Measurements from ENCODE around the gene MTHFD1L. TPM values are rescaled to one million over a fixed set of nuclear protein-coding genes. Genes with fewer than 3 reads are reported as not detected.
A peak's percentile ranks its signal among the peaks of the same experiment; 100 is the strongest.

Gene MTHFD1L
- total and polyA plus RNA-seq, 9 of the 15 experiments (the other 6 are each of a cell fraction or from before 2014, with no cell fraction given), result 20.9 to 128 (median 61.0) TPM

DNA sequence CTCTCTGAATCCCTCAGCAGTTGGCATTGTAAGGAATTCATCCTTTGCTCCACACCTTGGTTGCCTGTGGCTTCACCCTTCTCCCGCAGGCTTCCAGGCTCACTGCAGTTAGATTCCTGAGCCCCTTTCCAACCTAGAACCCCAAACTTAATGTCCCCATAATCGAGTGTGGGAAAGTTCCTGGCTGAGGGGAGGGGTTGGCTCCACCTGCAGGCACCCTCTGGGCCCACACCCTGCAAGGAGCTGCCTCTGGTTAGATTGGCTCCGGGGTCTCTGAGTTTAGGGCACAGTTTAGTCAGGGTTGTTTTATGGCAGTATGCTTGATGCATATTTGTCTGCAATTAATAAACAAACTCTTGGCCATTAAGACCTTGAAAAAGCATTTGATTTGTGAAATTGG, 63.4 kb downstream of the MTHFD1L start:
- FAIRE-seq (no peak), DNase-seq (ENCODE audit: extremely low read depth in 1 of 4, low spot score in 3 of 4) (peak in 2 of 4 experiments; percentile 9 to 35), ATAC-seq (peak; percentile 85)
- WGBS (ENCODE audit: insufficient coverage, low coverage, missing lambda C conversion rate), result 70% methylated on average over 3 of the region's 3 CpGs
- no peaks in the 10 kb centered on the region for H3K27me3 ChIP-seq (ENCODE audit: control insufficient read depth in 2 of 2, insufficient read depth in 2 of 2, low read length in 2 of 2)
- H4K20me1 ChIP-seq (replicated peaks; ENCODE audit: control insufficient read depth, insufficient read depth, low read length), result no peaks in the 10 kb centered on the region; the same call in 1 of the 2 replicates
- no peaks in the 10 kb centered on the region for H3K9me1 ChIP-seq (ENCODE audit: control insufficient read depth, insufficient read depth, low read length)
- peaks cover 61% of the 10 kb centered on the region for H3K36me3 ChIP-seq (ENCODE audit: control insufficient read depth, insufficient read depth, low read length)
- H3K4me1 ChIP-seq (replicated peaks in 1 of 2; ENCODE audit: control insufficient read depth in 2 of 2, insufficient read depth in 2 of 2, low read length in 2 of 2), result no peaks in the 10 kb centered on the region
- no peak overlapping the region for H3K27ac ChIP-seq (ENCODE audit: extremely low read depth, low read depth, low read length)
- no TSS peak for BruUV-seq (replicated peaks)
- CTCF ChIA-PET (ENCODE audit: low intra/inter-chr PET ratio), result interaction anchor here (1.6 kb wide), 1 partner anchor 37 kb away, joined by 12 read pairs; no protein-coding TSS in a partner anchor
- intact Hi-C loops (cut with micrococcal nuclease) (no loop called here), in situ Hi-C loops (cut with MboI) (no loop called here)
- H3K4me2 ChIP-seq (ENCODE audit: insufficient read depth, low read length), result no peak overlapping the region
- TF ChIP-seq ZNF311 (CRISPR knock-in tag; IDR thresholded peaks at IDR 0.05), result no peak
- TF ChIP-seq NR2C1 (IDR thresholded peaks at IDR 0.05), result no peak
- no peak for TF ChIP-seq NR2C1 (tag; IDR thresholded peaks at IDR 0.05)
- no peak for TF ChIP-seq ILF3 (IDR thresholded peaks at IDR 0.05; ENCODE audit: borderline replicate concordance)
- TF ChIP-seq, protein P1, sequence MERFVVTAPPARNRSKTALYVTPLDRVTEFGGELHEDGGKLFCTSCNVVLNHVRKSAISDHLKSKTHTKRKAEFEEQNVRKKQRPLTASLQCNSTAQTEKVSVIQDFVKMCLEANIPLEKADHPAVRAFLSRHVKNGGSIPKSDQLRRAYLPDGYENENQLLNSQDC (CRISPR knock-in tag; IDR thresholded peaks at IDR 0.05), result no peak
- TF ChIP-seq, protein P2, sequence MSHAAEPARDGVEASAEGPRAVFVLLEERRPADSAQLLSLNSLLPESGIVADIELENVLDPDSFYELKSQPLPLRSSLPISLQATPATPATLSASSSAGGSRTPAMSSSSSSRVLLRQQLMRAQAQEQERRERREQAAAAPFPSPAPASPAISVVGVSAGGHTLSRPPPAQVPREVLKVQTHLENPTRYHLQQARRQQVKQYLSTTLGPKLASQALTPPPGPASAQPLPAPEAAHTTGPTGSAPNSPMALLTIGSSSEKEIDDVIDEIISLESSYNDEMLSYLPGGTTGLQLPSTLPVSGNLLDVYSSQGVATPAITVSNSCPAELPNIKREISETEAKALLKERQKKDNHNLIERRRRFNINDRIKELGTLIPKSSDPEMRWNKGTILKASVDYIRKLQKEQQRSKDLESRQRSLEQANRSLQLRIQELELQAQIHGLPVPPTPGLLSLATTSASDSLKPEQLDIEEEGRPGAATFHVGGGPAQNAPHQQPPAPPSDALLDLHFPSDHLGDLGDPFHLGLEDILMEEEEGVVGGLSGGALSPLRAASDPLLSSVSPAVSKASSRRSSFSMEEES (CRISPR knock-in tag; IDR thresholded peaks at IDR 0.05), result no peak
- TF ChIP-seq CTBP1 (IDR thresholded peaks at IDR 0.05; ENCODE audit: borderline replicate concordance), result no peak
- TF ChIP-seq RAD21 (CRISPR knock-in tag; conservative IDR thresholded peaks at IDR 0.05 in 1 of 2, IDR thresholded peaks at IDR 0.05 in 1 of 2), result peak in 1 of 2 experiments; percentile 14; a peak in 1 of 4 replicates
- TF ChIP-seq, protein P3, sequence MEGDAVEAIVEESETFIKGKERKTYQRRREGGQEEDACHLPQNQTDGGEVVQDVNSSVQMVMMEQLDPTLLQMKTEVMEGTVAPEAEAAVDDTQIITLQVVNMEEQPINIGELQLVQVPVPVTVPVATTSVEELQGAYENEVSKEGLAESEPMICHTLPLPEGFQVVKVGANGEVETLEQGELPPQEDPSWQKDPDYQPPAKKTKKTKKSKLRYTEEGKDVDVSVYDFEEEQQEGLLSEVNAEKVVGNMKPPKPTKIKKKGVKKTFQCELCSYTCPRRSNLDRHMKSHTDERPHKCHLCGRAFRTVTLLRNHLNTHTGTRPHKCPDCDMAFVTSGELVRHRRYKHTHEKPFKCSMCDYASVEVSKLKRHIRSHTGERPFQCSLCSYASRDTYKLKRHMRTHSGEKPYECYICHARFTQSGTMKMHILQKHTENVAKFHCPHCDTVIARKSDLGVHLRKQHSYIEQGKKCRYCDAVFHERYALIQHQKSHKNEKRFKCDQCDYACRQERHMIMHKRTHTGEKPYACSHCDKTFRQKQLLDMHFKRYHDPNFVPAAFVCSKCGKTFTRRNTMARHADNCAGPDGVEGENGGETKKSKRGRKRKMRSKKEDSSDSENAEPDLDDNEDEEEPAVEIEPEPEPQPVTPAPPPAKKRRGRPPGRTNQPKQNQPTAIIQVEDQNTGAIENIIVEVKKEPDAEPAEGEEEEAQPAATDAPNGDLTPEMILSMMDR (IDR thresholded peaks at IDR 0.05 in 2 of 3, conservative IDR thresholded peaks at IDR 0.05 in 1 of 3; ENCODE audit: insufficient read depth in 2 of 3, low read depth in 1 of 3, low read length in 3 of 3), result peak; percentile 43 to 55 (median 48)
- no peak for TF ChIP-seq THRB (CRISPR knock-in tag; conservative IDR thresholded peaks at IDR 0.05)
- no peak for TF ChIP-seq HNRNPUL1 (IDR thresholded peaks at IDR 0.05; ENCODE audit: low read length)
- TF ChIP-seq ZBTB34 (CRISPR knock-in tag; IDR thresholded peaks at IDR 0.05), result no peak
- no peak overlapping the region for H3K4me3 ChIP-seq
- no peaks in the 10 kb centered on the region for H3K79me2 ChIP-seq (ENCODE audit: control insufficient read depth, insufficient read depth, low read length)
- POLR2A ChIA-PET, result interaction anchor here (0.5 to 1.3 kb wide), 2 partner anchors 14 to 96 kb away, joined by 3 read pairs; no protein-coding TSS in a partner anchor
- H3K9ac ChIP-seq (ENCODE audit: insufficient read depth in 1 of 2, low read depth in 2 of 2, low read length in 2 of 2), result no peak overlapping the region; a peak in 1 of 4 replicates
- H2AFZ ChIP-seq (ENCODE audit: low read depth, low read length), result no peak overlapping the region
- H3K9me3 ChIP-seq (replicated peaks; ENCODE audit: control insufficient read depth, insufficient read depth, low read depth, low read length), result no peaks in the 10 kb centered on the region

All from K562 (cell line).